Neural progenitor cell (in vitro differentiated cells): ENCODE measurements around the gene PPA2.

ENCODE experiments used
- EZH2 ChIP-seq: fragments of 200-600 bp; sonication (generic); IDR thresholded peaks from 2 replicates; pipeline ENCODE4 v1.6.1; 2017; ENCODE audit warnings: antibody characterized with exemption, mild to moderate bottlenecking, moderate library complexity
- EZH2phosphoT487 ChIP-seq: fragments of 200-600 bp; sonication (generic); IDR thresholded peaks from 2 replicates; pipeline ENCODE4 v1.6.1; 2017; ENCODE audit warnings: antibody characterized with exemption
- TF ChIP-seq, protein P1 (sequence below): fragments of 200-600 bp; sonication (generic); IDR thresholded peaks from 2 replicates; pipeline ENCODE4 v1.5.1; 2017; ENCODE audit warnings: antibody characterized with exemption, mild to moderate bottlenecking

GRCh38 chr4:105343146-105343931 lies 130.5 kb downstream of the PPA2 start:
- TF ChIP-seq, protein P1, sequence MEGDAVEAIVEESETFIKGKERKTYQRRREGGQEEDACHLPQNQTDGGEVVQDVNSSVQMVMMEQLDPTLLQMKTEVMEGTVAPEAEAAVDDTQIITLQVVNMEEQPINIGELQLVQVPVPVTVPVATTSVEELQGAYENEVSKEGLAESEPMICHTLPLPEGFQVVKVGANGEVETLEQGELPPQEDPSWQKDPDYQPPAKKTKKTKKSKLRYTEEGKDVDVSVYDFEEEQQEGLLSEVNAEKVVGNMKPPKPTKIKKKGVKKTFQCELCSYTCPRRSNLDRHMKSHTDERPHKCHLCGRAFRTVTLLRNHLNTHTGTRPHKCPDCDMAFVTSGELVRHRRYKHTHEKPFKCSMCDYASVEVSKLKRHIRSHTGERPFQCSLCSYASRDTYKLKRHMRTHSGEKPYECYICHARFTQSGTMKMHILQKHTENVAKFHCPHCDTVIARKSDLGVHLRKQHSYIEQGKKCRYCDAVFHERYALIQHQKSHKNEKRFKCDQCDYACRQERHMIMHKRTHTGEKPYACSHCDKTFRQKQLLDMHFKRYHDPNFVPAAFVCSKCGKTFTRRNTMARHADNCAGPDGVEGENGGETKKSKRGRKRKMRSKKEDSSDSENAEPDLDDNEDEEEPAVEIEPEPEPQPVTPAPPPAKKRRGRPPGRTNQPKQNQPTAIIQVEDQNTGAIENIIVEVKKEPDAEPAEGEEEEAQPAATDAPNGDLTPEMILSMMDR, result no peak
- TF ChIP-seq EZH2, result no peak
- no peak for TF ChIP-seq EZH2phosphoT487
